HG02884 (cell line): ENCODE data around the gene CD1E.
"Not testable (repeated sequence)": the region's sequence is repeated elsewhere in the genome, so short reads cannot be mapped to it uniquely, and the experiment has no call there.

ENCODE experiments used
- ATAC-seq: cut with Tn5 transposase; IDR thresholded peaks from one replicate; pipeline ENCODE4 v1.9.1; 2021; ENCODE audit warnings: mild to moderate bottlenecking, moderate library complexity; ENCODE audit not compliant: unreplicated experiment

The CD1E gene

DNA sequence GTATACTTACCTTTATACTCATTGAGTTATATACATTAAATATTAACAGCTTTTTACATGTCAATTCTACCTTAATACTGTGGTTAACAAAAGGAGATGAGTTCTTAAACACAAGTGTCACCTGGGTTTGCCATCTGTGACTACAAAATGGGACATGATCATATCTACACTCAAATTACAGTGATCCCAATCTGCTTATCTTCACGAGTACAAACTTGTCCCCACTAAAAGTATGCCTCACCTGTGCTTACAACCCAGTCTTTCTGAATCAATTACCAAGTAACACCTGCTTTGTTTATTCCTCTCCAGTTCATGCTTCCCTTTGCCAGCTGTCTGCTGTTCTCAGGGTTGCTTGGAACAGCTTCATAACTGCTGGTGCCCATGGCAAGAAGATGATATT is 8.8 kb downstream of the CD1E start:
- no peak for ATAC-seq

DNA sequence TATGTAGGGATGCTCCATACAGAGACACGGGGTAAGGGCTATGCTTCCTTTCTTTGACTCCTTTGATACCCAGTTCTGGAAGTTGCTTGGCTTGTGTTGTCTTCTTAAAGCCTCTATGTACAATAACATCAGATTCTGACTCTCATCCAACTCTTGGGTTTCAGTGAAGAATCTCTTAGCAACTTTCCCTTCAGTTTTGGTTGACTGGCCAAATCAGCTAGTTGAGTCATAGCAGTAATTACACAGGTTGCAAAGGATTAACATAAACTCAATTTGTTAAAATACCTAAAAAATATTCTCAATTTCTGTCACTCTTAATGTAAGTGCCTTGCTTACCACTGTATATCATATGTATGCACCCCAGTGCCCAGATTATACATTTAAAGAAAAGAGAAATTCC is 9.2 kb downstream of the CD1E start:
- ATAC-seq: no peak

DNA sequence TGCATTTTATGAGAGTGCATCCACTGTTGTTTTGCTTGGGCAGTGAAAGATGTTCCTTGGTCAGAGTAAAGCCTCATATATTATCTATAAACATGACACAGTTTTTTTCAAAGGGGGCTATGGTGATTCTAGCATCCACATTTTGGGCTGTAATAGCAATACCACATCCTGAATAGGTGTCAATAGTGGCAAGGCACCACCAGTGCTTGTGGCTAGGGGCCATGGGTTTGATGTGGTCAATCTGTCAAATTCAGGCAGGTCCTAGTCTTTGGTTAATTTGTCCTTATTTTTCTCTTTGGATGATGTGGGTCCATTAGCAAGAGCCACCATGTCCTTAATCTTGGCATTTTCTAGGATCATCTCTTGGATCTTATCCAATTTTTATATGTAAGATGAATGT is 13.1 kb downstream of the CD1E start:
- ATAC-seq: no peak

DNA sequence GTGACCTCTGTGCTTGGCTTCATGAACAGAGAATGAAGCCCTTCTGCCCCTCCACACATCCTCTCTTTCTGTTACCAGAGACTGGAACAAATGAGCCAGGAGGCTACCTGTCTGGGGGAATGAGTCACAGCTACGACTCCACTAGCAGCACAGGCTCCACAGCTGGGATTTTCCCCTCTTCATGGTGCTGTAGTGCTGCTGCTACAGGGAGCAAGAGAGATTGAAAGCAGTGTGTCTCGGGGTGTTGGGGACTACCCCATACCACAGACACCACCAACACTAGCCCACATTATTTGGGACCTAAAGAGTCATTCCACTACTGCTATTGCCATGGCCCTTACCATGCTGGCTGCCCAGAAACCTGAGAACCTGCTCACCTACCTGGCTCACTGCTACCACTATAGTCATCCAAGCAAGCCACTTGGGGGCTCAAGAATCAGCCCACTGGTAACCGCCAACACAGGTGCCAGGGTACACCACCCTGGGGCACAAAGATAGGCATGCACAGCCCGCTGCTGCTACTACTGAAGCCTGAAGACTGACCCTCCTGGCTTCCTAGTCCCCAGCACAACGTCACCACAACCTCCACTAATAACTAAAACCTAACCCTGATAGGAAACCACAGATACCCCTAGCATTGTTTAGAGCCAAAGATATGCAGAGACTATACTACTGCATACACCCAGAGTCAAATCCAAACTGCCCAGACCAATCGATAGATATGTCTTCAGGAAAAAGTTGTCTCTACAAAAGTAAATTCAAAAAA is 17.7 kb downstream of the CD1E start:
- ATAC-seq: peak; percentile 96

DNA sequence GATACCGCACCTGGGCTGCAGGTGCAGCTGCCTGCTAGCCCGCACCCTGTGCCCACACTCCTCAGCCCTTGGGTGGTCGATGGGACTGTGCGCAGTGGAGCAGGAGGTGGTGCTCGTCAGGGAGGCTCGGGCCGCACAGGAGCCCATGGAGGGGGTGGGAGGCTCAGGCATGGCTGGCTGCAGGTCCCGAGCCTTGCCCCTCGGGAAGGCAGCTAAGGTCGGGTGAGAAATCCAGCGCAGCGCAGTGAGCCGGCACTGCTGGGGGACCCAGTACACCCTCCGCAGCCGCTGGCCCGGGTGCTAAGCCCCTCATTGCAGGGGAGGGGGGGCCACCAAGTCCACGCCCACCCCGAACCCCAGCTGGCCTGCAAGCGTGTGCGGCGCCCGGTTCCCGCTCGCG is 20.4 kb downstream of the CD1E start:
- ATAC-seq: not testable (repeated sequence)

DNA sequence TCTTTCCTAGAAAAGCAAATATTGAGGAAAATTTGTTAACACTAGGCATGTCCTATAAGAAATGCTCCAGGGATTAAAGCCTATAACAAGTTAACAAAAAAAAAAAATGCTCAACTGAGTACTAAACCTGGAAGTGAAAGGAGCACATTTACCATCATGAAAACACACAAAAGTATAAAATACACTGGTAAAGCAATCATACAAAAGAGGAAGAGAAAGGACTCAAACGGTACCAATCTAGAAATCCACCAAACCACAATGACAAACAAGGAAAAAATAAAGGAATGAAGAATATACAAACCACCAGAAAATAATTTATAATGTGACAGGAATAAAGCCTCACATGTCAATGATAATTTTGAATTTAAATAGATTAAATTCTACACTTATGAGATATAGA is 21.2 kb downstream of the CD1E start:
- no peak for ATAC-seq

DNA sequence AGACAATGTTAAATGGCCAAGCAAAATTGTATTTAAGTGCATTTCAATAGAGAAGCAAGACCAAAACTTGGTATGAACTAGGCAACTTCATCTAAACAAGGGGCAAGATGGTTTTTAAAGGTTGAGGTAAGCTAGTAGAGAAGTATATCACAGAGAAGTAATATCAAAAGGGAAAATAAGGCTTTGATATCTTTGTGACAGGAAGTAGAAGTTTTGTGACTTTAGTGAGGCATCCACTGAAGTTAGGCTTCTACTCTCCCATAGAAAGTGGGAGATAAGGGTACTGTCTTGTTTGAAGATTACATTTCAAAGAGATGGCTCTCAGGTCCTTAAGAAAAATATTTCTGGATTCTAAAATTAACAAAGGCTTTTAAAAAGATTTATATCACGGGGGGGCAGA is 36.6 kb downstream of the CD1E start:
- ATAC-seq: no peak

DNA sequence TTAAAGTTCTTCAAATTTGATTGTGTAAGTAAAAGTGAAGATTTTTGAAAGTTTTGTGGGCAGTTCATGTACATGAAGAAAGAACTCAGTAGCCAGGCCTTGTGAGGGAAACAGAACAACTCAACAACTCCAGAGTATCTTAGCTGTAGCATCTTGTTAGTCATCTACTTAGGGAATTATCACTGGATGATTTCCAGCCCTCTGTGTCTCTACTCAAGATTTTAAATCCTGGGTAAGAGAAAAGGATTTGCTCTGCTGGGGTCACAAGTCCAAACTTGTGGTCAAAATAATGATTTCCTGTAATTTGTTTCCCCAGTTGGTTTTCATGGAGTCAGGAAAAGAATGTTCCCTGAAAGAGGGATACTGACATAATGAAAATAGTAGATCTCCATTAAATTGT is 37.4 kb downstream of the CD1E start:
- ATAC-seq: no peak

DNA sequence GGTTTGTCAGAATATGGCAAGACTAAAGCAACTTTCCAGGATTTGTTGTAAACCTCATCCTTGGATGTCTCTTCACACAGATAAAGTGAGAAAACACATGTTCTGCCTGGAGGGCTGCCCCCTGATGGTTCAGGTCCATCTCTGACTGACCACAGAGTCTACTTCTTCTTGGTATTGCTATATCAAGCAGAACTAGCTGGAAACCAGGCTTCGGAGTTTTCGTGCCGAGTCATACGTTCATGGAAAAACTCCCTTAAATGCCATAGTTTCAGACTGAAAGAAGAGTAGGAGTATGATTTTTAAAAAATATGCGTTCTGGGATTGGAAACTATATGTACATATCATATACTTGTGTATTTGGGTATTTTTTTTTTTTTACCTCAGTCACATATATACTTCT is 39.8 kb downstream of the CD1E start:
- no peak for ATAC-seq

DNA sequence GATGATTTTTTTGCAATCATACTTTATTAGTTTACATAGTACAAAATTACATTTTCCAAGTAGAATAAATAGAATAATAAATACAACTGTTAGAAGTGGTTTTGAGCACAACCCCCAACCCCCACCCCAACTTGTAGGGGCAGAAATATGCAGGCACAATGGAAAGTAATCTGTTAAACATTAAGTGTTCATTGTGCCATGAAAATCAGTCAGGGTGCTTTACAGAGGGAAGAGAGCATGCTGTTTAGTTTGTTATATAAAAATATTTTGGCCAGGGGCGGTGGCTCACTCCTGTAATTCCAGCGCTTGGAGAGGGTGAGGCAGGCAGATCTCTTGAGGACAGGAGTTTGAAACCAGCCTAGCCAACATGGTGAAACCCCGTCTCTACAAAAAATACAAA is 43.0 kb downstream of the CD1E start:
- ATAC-seq: no peak

DNA sequence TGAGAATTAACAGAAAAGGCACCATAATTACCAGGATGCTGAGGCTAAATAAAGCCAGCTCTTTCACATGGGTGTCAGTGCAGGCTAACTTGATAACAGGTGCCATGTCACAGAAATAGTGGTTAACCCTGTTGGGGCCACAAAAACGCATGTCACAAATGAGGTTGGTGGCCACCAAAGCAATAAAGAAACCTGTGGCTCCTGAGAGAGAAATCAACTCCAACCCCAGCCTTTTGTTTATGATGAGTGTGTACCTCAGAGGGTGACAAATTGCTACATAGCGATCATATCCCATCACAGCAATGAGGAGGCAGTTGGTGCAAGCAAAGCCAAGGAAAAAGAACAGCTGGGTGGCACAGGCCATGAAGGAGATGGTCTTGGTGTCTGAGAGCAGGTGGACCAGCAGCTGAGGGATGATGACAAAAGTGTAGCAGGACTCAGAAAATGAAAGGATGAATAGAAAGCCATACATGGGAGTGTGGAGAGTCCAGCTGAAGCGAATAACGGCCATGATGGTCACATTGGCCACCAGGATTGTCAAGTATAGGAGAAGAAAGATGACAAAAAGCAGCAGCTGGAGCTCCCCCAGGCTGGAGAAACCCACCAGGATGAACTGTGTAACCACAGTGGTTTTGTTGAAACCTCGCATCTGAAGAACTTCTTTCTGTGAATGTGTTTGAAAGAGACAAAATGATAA is 45.3 kb downstream of the CD1E start, which contains the start of gene OR10T2:
TSS of gene OR10T2 (minus strand) at position 649 of the 697 bp plus-strand sequence. CDS start at position 649, 0 bp downstream.
- no peak for ATAC-seq

DNA sequence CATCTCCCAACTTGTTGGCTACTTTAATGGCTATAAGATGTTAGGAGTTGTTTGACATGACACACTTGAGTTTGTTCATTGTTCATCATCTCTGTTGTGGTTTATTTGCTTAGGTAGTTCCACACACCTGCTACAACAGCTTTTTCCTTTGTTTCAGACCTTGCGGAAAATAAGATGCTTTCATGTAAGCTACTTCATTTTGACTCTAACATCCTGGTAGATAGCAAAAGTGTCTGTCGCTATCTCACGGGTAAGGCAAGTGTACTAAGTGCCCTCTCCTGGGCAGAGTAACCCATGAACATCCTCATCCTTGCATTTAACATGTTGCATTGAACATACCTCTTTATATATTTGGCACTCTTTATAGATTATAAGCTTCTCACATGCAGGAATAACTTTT is 47.2 kb downstream of the CD1E start:
- ATAC-seq: no peak

DNA sequence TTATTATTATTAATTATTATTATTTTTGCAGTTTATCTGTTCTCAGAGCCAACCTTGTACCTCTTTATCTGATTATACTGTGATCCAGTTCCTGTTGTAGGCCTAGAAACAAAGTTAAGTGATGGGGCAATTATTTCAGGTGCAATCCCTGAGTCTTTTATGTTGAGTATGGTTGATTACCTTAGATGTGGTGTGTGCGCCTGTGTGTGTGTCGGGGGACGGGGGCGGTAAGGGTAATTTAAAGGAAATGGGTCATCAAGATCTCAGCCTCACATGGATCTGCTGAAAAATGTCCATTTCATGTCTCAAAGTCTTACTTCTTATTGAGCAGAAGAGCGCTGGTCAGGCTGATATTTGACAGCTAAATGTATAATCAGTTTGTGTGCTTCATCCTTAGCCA is 53.4 kb downstream of the CD1E start:
- no peak for ATAC-seq
